Measurements from ENCODE around the gene POU2F2. TPM values are rescaled to one million over a fixed set of nuclear protein-coding genes. Genes with fewer than 3 reads are reported as not detected.

The POU2F2 gene
- total RNA-seq, 1 experiment from 2014 or later = 6.0 TPM

DNA sequence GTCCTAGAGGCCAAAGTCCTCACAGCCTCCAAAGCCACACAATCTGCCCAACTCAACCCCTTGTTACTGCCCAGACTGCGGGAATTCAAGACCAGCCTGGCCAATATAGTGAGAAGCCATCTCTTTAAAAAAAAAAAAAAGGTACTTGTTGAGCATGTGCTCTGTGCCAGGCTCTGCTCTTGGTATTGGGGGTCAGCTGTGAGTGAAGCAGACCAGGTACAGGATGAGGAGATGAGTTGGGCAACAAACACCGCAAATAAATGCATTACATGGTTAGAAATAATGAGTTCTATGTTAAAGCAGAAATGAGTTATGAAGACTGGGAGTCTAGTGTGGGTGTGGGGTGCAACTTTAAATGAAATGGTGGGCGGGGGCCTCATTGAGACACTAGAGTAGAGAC is 72.1 kb downstream of the POU2F2 start:
- ChIA-PET CTCF (interaction anchor here (1.3 kb wide), 1 partner anchor 25 kb away, joined by 3 read pairs; no protein-coding TSS in a partner anchor), POLR2A (no interaction called here)
- Mint-ChIP-seq H3K27ac (no peak overlapping the region), H3K4me3 (no peak overlapping the region), H3K9me3 (no peaks in the 10 kb centered on the region), H3K36me3 (peaks cover 68% of the 10 kb centered on the region), H3K4me1 (no peaks in the 10 kb centered on the region), H3K27me3 (ENCODE audit: low read depth) (no peaks in the 10 kb centered on the region)
- no peak for ATAC-seq
- TF ChIP-seq EMX1 (CRISPR knock-in tag; IDR thresholded peaks at IDR 0.05) (no peak), NFATC4 (CRISPR knock-in tag; IDR thresholded peaks at IDR 0.05) (no peak), CREB1 (CRISPR knock-in tag; IDR thresholded peaks at IDR 0.05) (no peak), MYBL2 (CRISPR knock-in tag; IDR thresholded peaks at IDR 0.05) (no peak), ZNF121 (CRISPR knock-in tag; IDR thresholded peaks at IDR 0.05) (no peak), FOXP1 (CRISPR knock-in tag; IDR thresholded peaks at IDR 0.05; ENCODE audit: borderline replicate concordance) (no peak)
- TF ChIP-seq, protein P1, sequence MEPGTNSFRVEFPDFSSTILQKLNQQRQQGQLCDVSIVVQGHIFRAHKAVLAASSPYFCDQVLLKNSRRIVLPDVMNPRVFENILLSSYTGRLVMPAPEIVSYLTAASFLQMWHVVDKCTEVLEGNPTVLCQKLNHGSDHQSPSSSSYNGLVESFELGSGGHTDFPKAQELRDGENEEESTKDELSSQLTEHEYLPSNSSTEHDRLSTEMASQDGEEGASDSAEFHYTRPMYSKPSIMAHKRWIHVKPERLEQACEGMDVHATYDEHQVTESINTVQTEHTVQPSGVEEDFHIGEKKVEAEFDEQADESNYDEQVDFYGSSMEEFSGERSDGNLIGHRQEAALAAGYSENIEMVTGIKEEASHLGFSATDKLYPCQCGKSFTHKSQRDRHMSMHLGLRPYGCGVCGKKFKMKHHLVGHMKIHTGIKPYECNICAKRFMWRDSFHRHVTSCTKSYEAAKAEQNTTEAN (CRISPR knock-in tag; IDR thresholded peaks at IDR 0.05) = no peak
- TF ChIP-seq, protein P2, sequence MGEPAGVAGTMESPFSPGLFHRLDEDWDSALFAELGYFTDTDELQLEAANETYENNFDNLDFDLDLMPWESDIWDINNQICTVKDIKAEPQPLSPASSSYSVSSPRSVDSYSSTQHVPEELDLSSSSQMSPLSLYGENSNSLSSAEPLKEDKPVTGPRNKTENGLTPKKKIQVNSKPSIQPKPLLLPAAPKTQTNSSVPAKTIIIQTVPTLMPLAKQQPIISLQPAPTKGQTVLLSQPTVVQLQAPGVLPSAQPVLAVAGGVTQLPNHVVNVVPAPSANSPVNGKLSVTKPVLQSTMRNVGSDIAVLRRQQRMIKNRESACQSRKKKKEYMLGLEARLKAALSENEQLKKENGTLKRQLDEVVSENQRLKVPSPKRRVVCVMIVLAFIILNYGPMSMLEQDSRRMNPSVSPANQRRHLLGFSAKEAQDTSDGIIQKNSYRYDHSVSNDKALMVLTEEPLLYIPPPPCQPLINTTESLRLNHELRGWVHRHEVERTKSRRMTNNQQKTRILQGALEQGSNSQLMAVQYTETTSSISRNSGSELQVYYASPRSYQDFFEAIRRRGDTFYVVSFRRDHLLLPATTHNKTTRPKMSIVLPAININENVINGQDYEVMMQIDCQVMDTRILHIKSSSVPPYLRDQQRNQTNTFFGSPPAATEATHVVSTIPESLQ (CRISPR knock-in tag; IDR thresholded peaks at IDR 0.05) = no peak
- TF ChIP-seq, protein P3, sequence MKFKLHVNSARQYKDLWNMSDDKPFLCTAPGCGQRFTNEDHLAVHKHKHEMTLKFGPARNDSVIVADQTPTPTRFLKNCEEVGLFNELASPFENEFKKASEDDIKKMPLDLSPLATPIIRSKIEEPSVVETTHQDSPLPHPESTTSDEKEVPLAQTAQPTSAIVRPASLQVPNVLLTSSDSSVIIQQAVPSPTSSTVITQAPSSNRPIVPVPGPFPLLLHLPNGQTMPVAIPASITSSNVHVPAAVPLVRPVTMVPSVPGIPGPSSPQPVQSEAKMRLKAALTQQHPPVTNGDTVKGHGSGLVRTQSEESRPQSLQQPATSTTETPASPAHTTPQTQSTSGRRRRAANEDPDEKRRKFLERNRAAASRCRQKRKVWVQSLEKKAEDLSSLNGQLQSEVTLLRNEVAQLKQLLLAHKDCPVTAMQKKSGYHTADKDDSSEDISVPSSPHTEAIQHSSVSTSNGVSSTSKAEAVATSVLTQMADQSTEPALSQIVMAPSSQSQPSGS (CRISPR knock-in tag; IDR thresholded peaks at IDR 0.05; ENCODE audit: borderline replicate concordance, low read depth) = no peak
- TF ChIP-seq, protein P4, sequence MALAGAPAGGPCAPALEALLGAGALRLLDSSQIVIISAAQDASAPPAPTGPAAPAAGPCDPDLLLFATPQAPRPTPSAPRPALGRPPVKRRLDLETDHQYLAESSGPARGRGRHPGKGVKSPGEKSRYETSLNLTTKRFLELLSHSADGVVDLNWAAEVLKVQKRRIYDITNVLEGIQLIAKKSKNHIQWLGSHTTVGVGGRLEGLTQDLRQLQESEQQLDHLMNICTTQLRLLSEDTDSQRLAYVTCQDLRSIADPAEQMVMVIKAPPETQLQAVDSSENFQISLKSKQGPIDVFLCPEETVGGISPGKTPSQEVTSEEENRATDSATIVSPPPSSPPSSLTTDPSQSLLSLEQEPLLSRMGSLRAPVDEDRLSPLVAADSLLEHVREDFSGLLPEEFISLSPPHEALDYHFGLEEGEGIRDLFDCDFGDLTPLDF (CRISPR knock-in tag; IDR thresholded peaks at IDR 0.05) = no peak
- TF ChIP-seq, protein P5, sequence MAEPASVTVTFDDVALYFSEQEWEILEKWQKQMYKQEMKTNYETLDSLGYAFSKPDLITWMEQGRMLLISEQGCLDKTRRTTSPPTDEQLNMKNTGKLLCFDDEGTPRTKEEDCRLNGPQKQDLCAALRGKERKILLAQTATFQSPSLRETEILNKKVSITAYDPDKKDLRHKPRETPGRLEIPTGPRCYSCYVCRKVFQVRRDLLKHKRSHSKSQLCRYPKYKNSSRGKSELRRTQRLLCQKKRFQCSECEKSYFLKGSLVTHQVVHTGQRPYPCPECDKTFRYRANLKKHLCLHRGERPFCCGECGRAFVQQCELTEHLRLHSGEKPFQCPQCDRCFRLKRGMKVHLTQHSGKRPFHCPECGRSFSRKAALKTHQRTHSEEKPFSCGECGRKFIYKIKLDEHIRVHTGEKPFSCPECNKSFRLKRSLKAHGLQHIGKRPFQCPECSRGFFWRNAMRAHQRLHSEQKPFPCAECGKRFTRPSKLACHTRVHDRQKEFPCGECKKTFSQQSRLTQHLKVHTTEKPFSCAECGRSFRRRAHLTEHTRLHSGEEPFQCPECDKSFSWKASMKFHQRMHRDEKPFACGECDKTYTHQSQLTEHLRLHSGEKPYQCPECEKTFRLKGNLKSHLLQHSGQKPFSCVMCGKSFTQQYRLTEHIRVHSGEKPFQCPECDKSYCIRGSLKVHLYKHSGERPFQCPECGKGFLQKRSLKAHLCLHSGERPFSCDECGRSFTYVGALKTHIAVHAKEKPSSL (CRISPR knock-in tag; conservative IDR thresholded peaks at IDR 0.05) = no peak
- no peak for DNase-seq (ENCODE audit: low spot score)

DNA sequence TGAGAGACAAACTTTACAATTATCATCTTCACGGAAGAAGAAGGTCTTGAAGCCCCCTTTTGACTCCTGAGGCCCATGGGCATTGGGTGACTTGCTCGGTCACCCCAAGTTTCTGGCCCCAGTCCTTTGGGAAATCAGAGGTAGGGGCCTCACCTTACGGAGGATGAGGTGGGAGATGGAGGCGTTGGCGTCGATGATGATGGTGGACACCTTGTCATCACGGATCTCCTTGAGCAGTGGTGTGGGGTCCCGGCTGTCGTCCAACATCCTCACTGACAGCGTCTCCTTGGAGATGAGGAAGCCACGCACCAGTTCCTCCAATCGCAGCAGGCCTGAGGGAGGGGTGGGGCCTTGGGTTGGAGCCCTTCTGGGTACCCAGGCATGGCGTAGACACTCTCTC is 73.0 kb downstream of the POU2F2 start:
- Mint-ChIP-seq H3K9me3 (no peaks in the 10 kb centered on the region), H3K4me3 (no peak overlapping the region), H3K27ac (no peak overlapping the region), H3K36me3 (peaks cover 67% of the 10 kb centered on the region), H3K4me1 (no peaks in the 10 kb centered on the region), H3K27me3 (ENCODE audit: low read depth) (no peaks in the 10 kb centered on the region)
- DNase-seq (ENCODE audit: low spot score) (no peak), ATAC-seq (no peak)
- CTCF ChIA-PET = no interaction called here
- POLR2A ChIA-PET = no interaction called here
- TF ChIP-seq CREM (CRISPR knock-in tag; IDR thresholded peaks at IDR 0.05) (no peak), MXD4 (CRISPR knock-in tag; IDR thresholded peaks at IDR 0.05; ENCODE audit: borderline replicate concordance) (no peak), ATF1 (CRISPR knock-in tag; IDR thresholded peaks at IDR 0.05) (no peak), GTF2I (CRISPR knock-in tag; conservative IDR thresholded peaks at IDR 0.05) (no peak)
- TF ChIP-seq, protein P6, sequence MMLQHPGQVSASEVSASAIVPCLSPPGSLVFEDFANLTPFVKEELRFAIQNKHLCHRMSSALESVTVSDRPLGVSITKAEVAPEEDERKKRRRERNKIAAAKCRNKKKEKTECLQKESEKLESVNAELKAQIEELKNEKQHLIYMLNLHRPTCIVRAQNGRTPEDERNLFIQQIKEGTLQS (CRISPR knock-in tag; conservative IDR thresholded peaks at IDR 0.05) = no peak
- TF ChIP-seq, protein P7, sequence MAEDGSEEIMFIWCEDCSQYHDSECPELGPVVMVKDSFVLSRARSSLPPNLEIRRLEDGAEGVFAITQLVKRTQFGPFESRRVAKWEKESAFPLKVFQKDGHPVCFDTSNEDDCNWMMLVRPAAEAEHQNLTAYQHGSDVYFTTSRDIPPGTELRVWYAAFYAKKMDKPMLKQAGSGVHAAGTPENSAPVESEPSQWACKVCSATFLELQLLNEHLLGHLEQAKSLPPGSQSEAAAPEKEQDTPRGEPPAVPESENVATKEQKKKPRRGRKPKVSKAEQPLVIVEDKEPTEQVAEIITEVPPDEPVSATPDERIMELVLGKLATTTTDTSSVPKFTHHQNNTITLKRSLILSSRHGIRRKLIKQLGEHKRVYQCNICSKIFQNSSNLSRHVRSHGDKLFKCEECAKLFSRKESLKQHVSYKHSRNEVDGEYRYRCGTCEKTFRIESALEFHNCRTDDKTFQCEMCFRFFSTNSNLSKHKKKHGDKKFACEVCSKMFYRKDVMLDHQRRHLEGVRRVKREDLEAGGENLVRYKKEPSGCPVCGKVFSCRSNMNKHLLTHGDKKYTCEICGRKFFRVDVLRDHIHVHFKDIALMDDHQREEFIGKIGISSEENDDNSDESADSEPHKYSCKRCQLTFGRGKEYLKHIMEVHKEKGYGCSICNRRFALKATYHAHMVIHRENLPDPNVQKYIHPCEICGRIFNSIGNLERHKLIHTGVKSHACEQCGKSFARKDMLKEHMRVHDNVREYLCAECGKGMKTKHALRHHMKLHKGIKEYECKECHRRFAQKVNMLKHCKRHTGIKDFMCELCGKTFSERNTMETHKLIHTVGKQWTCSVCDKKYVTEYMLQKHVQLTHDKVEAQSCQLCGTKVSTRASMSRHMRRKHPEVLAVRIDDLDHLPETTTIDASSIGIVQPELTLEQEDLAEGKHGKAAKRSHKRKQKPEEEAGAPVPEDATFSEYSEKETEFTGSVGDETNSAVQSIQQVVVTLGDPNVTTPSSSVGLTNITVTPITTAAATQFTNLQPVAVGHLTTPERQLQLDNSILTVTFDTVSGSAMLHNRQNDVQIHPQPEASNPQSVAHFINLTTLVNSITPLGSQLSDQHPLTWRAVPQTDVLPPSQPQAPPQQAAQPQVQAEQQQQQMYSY (CRISPR knock-in tag; IDR thresholded peaks at IDR 0.05) = no peak
- TF ChIP-seq, protein P8, sequence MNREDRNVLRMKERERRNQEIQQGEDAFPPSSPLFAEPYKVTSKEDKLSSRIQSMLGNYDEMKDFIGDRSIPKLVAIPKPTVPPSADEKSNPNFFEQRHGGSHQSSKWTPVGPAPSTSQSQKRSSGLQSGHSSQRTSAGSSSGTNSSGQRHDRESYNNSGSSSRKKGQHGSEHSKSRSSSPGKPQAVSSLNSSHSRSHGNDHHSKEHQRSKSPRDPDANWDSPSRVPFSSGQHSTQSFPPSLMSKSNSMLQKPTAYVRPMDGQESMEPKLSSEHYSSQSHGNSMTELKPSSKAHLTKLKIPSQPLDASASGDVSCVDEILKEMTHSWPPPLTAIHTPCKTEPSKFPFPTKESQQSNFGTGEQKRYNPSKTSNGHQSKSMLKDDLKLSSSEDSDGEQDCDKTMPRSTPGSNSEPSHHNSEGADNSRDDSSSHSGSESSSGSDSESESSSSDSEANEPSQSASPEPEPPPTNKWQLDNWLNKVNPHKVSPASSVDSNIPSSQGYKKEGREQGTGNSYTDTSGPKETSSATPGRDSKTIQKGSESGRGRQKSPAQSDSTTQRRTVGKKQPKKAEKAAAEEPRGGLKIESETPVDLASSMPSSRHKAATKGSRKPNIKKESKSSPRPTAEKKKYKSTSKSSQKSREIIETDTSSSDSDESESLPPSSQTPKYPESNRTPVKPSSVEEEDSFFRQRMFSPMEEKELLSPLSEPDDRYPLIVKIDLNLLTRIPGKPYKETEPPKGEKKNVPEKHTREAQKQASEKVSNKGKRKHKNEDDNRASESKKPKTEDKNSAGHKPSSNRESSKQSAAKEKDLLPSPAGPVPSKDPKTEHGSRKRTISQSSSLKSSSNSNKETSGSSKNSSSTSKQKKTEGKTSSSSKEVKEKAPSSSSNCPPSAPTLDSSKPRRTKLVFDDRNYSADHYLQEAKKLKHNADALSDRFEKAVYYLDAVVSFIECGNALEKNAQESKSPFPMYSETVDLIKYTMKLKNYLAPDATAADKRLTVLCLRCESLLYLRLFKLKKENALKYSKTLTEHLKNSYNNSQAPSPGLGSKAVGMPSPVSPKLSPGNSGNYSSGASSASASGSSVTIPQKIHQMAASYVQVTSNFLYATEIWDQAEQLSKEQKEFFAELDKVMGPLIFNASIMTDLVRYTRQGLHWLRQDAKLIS (CRISPR knock-in tag; IDR thresholded peaks at IDR 0.05; ENCODE audit: borderline replicate concordance) = no peak
- TF ChIP-seq, protein P9, sequence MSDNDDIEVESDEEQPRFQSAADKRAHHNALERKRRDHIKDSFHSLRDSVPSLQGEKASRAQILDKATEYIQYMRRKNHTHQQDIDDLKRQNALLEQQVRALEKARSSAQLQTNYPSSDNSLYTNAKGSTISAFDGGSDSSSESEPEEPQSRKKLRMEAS (CRISPR knock-in tag; IDR thresholded peaks at IDR 0.05) = no peak

Data from WTC11 (cell line).